GM18498 (cell line): ENCODE data around the gene GART.
"Not testable (repeated sequence)": the region's sequence is repeated elsewhere in the genome, so short reads cannot be mapped to it uniquely, and the experiment has no call there.

Source experiments
- ATAC-seq: cut with Tn5 transposase; IDR thresholded peaks from one replicate; pipeline ENCODE4 v1.9.1; 2021; ENCODE audit warnings: mild to moderate bottlenecking, moderate library complexity; ENCODE audit not compliant: unreplicated experiment

Gene GART

GRCh38 chr21:33541756-33542639 is at the start of gene GART:
GART (minus strand) TSS chr21:33542117; CDS start chr21:33539315, 2,802 bp downstream.
- ATAC-seq: peak; percentile 58

- ATAC-seq: peak; percentile 94
Measured at GRCh38 chr21:33588485-33589335, 46.8 kb upstream of the GART start, which contains the start of gene DONSON. DONSON (minus strand) TSS chr21:33588684; CDS start chr21:33588641, 43 bp downstream.

GRCh38 chr21:33587792-33588484 is 46.0 kb upstream of the GART start:
- ATAC-seq: peak; percentile 60

GRCh38 chr21:33586927-33587326 is 45.0 kb upstream of the GART start:
- ATAC-seq: no peak

GRCh38 chr21:33584455-33584854 is 42.5 kb upstream of the GART start:
- no peak for ATAC-seq

GRCh38 chr21:33578959-33579542 is 37.1 kb upstream of the GART start:
- ATAC-seq: no peak

- no peak for ATAC-seq
Measured at GRCh38 chr21:33578214-33578613, 36.3 kb upstream of the GART start.

- not testable (repeated sequence) for ATAC-seq
Measured at GRCh38 chr21:33576741-33577141, 34.8 kb upstream of the GART start.

- ATAC-seq: no peak
Measured at GRCh38 chr21:33572350-33572749, 30.4 kb upstream of the GART start.

- no peak for ATAC-seq
Measured at GRCh38 chr21:33569991-33570390, 28.1 kb upstream of the GART start.

GRCh38 chr21:33568448-33568847 is 26.5 kb upstream of the GART start:
- ATAC-seq: no peak

GRCh38 chr21:33567914-33568313 is 26.0 kb upstream of the GART start:
- no peak for ATAC-seq

- no peak for ATAC-seq
Measured at GRCh38 chr21:33566514-33566913, 24.6 kb upstream of the GART start.

- ATAC-seq: no peak
Measured at GRCh38 chr21:33562389-33562788, 20.5 kb upstream of the GART start.

- ATAC-seq: no peak
Measured at GRCh38 chr21:33561373-33561772, 19.5 kb upstream of the GART start.

GRCh38 chr21:33560965-33561364 is 19.0 kb upstream of the GART start:
- no peak for ATAC-seq

GRCh38 chr21:33559813-33560212 is 17.9 kb upstream of the GART start:
- ATAC-seq: no peak

- ATAC-seq: no peak
Measured at GRCh38 chr21:33558777-33559421, 17.0 kb upstream of the GART start.

- ATAC-seq: no peak
Measured at GRCh38 chr21:33557447-33557846, 15.5 kb upstream of the GART start.

- no peak for ATAC-seq
Measured at GRCh38 chr21:33554982-33555344, 13.0 kb upstream of the GART start.
